Esophagus squamous epithelium (tissue), 5 donors: Measurements from ENCODE around the gene KIR3DL2. TPM values are rescaled to one million over a fixed set of nuclear protein-coding genes. Genes with fewer than 3 reads are reported as not detected.

Source experiments
- DNase-seq: peaks from one replicate; lab custom pipeline; 2025; lab: John Stamatoyannopoulos, UW
- H3K27ac ChIP-seq, 4 donors: fragments of 200-600 bp; sonication (generic); one replicate each; pipeline ENCODE4 v1.5.1; 2016 to 2019; ENCODE audit warnings: mild to moderate bottlenecking in 1 of 4
- H3K27me3 ChIP-seq, 4 donors: fragments of 200-600 bp; sonication (generic); 1 replicate in 3 of 4; 2 replicates in 1 of 4; pipeline versions ENCODE4 v1.5.1 to v1.6.0; 2017 to 2021; ENCODE audit warnings: antibody characterized with exemption in 1 of 4
- H3K36me3 ChIP-seq, 3 donors: fragments of 200-600 bp; sonication (generic); one replicate each; pipeline ENCODE4 v1.5.1; 2016 to 2019
- H3K4me1 ChIP-seq, 3 donors: fragments of 200-600 bp; sonication (generic); one replicate each; pipeline ENCODE4 v1.5.1; 2017 to 2019
- H3K4me3 ChIP-seq, 4 donors: fragments of 200-600 bp; sonication (generic); 1 replicate in 3 of 4; 2 replicates in 1 of 4; pipeline ENCODE4 v1.5.1; 2016 to 2019; ENCODE audit warnings: mild to moderate bottlenecking in 2 of 4, moderate library complexity in 1 of 4
- H3K9me3 ChIP-seq, 3 donors: fragments of 200-600 bp; sonication (generic); one replicate each; pipeline ENCODE4 v1.5.1; 2016 to 2019
- POLR2A ChIP-seq, 4 donors: fragments of 450-650 bp; IDR thresholded peaks; one replicate each; pipeline ENCODE4 v1.6.1; 2017; ENCODE audit warnings: antibody characterized with exemption in 4 of 4, mild to moderate bottlenecking in 4 of 4, moderate library complexity in 3 of 4
- WGBS, 2 donors: methylation state at CpG; one replicate each; pipeline ENCODE4 v1.1.5; 2018; 5-methylcytosine and 5-hydroxymethylcytosine counted together
- intact Hi-C: fragments of 100-400 bp; cut with DNase I; formaldehyde crosslinking; loops from one replicate; pipeline ENCODE4 v1.15.0; 2022
- total RNA-seq, 4 donors: library from RNA; depleted of rRNA; stranded (reverse); fragments of >200 nt; gene quantifications; one replicate each; pipeline ENCODE4 v1.1.0, GENCODE V29; 2016
- TF ChIP-seq, protein P1 (sequence below), 6 experiments: fragments of 450-650 bp in 4 of 6; fragments of 200-600 bp in 2 of 6; sonication (generic) in 2 of 6; IDR thresholded peaks; one replicate each; pipeline ENCODE4 v1.5.1; 2016 to 2019; ENCODE audit warnings: antibody characterized with exemption in 6 of 6, mild to moderate bottlenecking in 4 of 6, moderate library complexity in 4 of 6
- donor health status: DM: yes; HTN: yes; CAD: no.

Gene KIR3DL2
- total RNA-seq, 4 donors from 2014 or later, result not detected

DNA sequence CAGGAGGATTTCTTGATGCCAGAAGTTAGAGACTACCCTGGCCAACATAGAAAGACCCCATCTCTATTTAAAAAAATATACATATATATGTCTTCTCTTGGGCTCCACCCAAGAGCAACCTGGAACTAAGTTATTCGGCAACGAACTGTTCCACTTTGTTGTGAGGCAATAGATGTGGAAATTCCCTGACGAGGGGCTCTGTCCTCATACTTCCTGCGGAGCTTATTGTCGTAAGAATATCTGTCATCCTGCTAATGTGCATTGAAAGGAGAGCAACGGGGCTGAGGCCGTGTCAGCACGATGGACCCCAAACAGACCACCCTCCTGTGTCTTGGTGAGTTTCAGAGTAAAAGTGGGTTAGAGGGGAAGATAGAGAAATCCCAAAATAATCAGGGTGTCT lies 23.7 kb downstream of the KIR3DL2 start, which contains the start of gene FCAR:
FCAR (plus strand) TSS at position 246 of the 400 bp plus-strand sequence; CDS start at position 301, 55 bp downstream.
- Histone ChIP-seq H3K4me3 (no peak within 1 kb of the TSS), H3K36me3 (no peaks in the 10 kb centered on the region), H3K27me3 (no peaks in the 10 kb centered on the region), H3K9me3 (no peaks in the 10 kb centered on the region), H3K27ac (no peak within 1 kb of the TSS), H3K4me1 (no peaks in the 10 kb centered on the region)
- intact Hi-C loops, result no loop called here
- TF ChIP-seq POLR2A (IDR thresholded peaks at IDR 0.05), result no peak
- TF ChIP-seq, protein P1, sequence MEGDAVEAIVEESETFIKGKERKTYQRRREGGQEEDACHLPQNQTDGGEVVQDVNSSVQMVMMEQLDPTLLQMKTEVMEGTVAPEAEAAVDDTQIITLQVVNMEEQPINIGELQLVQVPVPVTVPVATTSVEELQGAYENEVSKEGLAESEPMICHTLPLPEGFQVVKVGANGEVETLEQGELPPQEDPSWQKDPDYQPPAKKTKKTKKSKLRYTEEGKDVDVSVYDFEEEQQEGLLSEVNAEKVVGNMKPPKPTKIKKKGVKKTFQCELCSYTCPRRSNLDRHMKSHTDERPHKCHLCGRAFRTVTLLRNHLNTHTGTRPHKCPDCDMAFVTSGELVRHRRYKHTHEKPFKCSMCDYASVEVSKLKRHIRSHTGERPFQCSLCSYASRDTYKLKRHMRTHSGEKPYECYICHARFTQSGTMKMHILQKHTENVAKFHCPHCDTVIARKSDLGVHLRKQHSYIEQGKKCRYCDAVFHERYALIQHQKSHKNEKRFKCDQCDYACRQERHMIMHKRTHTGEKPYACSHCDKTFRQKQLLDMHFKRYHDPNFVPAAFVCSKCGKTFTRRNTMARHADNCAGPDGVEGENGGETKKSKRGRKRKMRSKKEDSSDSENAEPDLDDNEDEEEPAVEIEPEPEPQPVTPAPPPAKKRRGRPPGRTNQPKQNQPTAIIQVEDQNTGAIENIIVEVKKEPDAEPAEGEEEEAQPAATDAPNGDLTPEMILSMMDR (IDR thresholded peaks at IDR 0.05), result no peak
- 62 to 78% methylated on average over 8 of the region's 8 CpGs for WGBS, 2 donors
- no peak for DNase-seq

DNA sequence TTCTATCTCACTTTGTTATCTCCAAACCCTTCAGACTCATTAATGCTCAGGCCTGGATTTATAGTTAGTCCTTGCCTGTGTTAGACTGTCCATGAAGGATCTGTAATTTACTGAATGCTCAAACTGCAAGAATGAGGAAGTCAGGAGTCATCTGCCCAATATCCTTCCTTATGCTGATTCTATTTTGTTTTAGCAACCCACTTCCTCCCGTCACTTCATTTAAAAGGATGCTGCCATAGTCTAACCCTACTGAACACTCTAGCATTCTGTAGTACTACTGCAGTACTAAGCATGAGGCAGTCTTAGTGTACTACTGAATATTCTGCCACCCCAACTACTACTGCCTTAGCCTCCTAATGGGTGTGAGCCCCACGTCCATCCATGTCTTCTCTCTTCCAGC lies 25.3 kb downstream of the KIR3DL2 start:
- intact Hi-C loops, result no loop called here
- Histone ChIP-seq H3K4me3 (no peak overlapping the region), H3K9me3 (no peaks in the 10 kb centered on the region), H3K27me3 (peaks cover 0 to 2% (median 0%) of the 10 kb centered on the region in 4 donors), H3K27ac (no peak overlapping the region), H3K4me1 (no peaks in the 10 kb centered on the region), H3K36me3 (no peaks in the 10 kb centered on the region)
- no peak for DNase-seq
- TF ChIP-seq, protein P1 (IDR thresholded peaks at IDR 0.05), result no peak
- TF ChIP-seq POLR2A (IDR thresholded peaks at IDR 0.05), result no peak
- 50 to 56% methylated on average over 2 of the region's 2 CpGs for WGBS, 2 donors

DNA sequence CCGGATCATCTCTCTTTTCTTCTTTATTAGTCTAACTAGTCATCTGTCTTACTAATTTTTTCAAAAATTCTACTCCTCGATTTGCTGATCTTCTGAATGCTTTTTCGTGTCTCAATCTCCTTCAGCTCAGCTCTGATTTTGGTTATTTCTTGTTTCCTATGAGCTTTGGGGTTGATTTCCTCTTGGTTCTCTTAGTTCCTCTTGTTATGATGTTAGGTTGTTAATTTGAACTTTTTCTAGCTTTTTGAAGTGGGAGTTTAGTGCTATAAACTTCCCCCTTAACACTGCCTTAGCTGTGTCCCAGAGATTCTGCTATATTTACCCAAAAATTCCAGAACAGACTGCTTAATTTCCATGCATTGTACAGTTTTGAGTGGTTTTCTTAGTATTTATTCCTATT lies 27.2 kb downstream of the KIR3DL2 start:
- Histone ChIP-seq H3K9me3 (no peaks in the 10 kb centered on the region), H3K27me3 (peaks cover 0 to 21% (median 0%) of the 10 kb centered on the region in 4 donors), H3K4me1 (no peaks in the 10 kb centered on the region), H3K36me3 (no peaks in the 10 kb centered on the region), H3K27ac (no peak overlapping the region), H3K4me3 (no peak overlapping the region)
- intact Hi-C loops, result no loop called here
- 48 to 56% methylated on average over 3 of the region's 3 CpGs for WGBS, 2 donors
- no peak for DNase-seq
- TF ChIP-seq, protein P1 (IDR thresholded peaks at IDR 0.05), result no peak
- TF ChIP-seq POLR2A (IDR thresholded peaks at IDR 0.05), result no peak

DNA sequence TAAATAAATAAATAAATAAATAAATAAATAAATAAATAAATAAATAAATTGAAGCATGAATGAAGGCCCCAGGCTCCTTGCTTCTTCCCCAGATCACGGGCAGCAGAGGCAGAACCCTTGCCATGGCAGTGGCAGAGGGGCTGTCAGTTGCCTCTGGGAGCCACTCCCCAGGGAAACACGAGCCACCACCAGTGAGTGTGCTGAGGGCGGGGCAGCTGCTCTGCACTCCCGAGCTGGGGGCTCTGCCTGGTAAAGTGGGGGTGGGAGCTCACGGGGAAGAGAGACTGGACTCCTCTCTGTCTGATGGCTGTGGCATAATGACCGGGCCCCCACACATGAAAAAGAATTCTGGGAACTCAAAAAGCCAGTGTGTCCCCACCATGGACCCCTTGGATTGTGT lies 31.6 kb downstream of the KIR3DL2 start:
- WGBS, 2 donors, result 41 to 100% methylated on average over 1 to 6 of the region's 6 CpGs
- no peaks in the 10 kb centered on the region for H3K4me1 ChIP-seq
- H3K4me3 ChIP-seq, result no peak overlapping the region
- no peak overlapping the region for H3K27ac ChIP-seq
- TF ChIP-seq POLR2A (IDR thresholded peaks at IDR 0.05), result no peak
- TF ChIP-seq, protein P1 (IDR thresholded peaks at IDR 0.05), result no peak
- no peaks in the 10 kb centered on the region for H3K9me3 ChIP-seq
- DNase-seq, result no peak
- H3K27me3 ChIP-seq, result peaks cover 0 to 40% (median 0%) of the 10 kb centered on the region in 4 donors
- intact Hi-C loops, result no loop called here
- H3K36me3 ChIP-seq, result no peaks in the 10 kb centered on the region

DNA sequence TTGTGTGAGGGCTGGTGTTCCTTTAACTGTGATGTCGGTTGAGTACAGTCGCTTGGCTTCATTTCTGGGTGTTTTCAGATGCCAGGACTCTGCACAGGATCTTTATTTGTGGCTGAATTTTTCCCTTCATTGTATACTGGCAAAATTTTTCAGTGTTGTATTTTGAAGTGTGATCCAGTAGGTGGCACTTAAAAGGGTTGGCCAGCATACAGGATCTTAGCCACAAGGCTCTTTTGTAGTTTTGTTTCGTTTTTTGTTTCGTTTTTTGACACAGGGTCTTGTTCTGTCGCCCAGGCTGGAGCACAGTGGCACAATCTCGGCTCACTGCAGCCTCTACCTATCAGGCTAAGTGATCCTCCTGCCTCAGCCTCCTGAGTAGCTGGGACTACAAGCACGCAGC lies 32.5 kb downstream of the KIR3DL2 start:
- WGBS, 2 donors, result 39 to 45% methylated on average over 7 of the region's 7 CpGs
- DNase-seq, result no peak
- TF ChIP-seq, protein P1 (IDR thresholded peaks at IDR 0.05), result no peak
- no peak for TF ChIP-seq POLR2A (IDR thresholded peaks at IDR 0.05)
- Histone ChIP-seq H3K9me3 (no peaks in the 10 kb centered on the region), H3K36me3 (no peaks in the 10 kb centered on the region), H3K27me3 (peaks cover 0 to 47% (median 0%) of the 10 kb centered on the region in 4 donors), H3K27ac (no peak overlapping the region), H3K4me1 (no peaks in the 10 kb centered on the region), H3K4me3 (no peak overlapping the region)
- intact Hi-C loops, result no loop called here
